ENCODE data around the gene WDTC1. TPM values are rescaled to one million over a fixed set of nuclear protein-coding genes. Genes with fewer than 3 reads are reported as not detected.

WDTC1 gene
- total and polyA plus RNA-seq, 2 of the 13 experiments (the other 11 are each of a cell fraction or from before 2014, with no cell fraction given) = 5.5 TPM

DNA sequence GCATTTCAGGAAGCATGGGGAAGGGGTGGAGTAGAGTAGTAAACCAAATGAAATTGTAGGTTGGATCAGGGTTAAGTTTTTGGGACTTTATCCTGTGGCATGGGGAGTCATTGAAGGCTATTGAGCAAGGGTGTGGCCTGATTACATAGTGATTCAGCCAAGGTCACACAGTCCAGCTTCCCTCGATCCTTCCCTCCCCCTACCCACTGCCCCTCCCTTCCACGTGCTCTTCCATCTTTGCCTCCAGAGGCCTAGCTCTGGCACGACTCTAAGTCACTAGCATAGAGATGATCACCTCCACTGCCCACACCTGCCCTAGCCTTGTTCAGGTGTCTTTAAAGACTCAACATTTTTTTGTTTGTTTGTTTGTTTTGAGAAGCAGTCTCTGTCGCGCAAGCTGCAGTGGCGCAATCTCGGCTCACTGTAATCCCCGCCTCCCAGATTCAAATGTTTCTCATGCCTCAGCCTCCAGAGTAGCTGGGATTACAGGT is 42.3 kb upstream of the WDTC1 start (continued):
- TF ChIP-seq ZSCAN12 (CRISPR knock-in tag; IDR thresholded peaks at IDR 0.05) = no peak
- TF ChIP-seq SOX13 (IDR thresholded peaks at IDR 0.05) = peak; percentile 32; the same call in 1 of the 2 replicates
- peak in 1 of 2 experiments; percentile 23; a peak in 1 of 4 replicates for TF ChIP-seq SOX13 (CRISPR knock-in tag; conservative IDR thresholded peaks at IDR 0.05 in 1 of 2, IDR thresholded peaks at IDR 0.05 in 1 of 2)
- TF ChIP-seq, protein P1, sequence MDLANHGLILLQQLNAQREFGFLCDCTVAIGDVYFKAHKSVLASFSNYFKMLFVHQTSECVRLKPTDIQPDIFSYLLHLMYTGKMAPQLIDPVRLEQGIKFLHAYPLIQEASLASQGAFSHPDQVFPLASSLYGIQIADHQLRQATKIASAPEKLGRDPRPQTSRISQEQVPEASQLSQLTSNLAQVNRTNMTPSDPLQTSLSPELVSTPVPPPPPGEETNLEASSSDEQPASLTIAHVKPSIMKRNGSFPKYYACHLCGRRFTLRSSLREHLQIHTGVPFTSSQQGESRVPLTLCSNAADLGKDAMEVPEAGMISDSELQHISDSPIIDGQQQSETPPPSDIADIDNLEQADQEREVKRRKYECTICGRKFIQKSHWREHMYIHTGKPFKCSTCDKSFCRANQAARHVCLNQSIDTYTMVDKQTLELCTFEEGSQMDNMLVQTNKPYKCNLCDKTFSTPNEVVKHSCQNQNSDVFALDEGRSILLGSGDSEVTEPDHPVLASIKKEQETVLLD (CRISPR knock-in tag; IDR thresholded peaks at IDR 0.05; ENCODE audit: low read depth) = no peak
- no peak for TF ChIP-seq HNRNPUL1 (IDR thresholded peaks at IDR 0.05; ENCODE audit: low read depth, low read length)
- 0 out of 2 replicates have a peak, but pooled peaks have one; percentile 23 for TF ChIP-seq ZMYM4 (CRISPR knock-in tag; IDR thresholded peaks at IDR 0.05)

DNA sequence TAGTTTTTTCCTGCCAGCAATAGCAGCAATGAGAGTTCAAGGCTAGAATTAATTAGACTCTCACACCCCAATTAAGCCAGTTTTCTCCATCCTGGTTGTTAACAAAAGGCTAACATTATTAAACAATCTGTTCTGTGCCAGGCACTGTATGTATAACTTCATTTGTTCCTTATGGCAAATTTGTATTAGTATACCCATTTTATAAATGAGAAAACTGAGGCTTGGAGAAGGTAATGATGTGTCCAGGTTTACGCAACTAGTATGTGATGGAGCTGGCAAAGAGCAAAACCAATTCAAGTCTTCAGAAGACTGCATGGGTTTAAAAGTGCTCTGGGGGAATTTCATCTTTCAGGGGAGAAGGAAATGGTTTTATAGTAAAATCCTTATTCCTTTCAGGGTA is 41.2 kb upstream of the WDTC1 start:
- CTCF ChIA-PET (ENCODE audit: low intra/inter-chr PET ratio, low total read pairs) = no interaction called here
- no peak for ATAC-seq

More for the DNA sequence above, 41.2 kb upstream of the WDTC1 start:
- DNase-seq (ENCODE audit: low spot score) = no peak
- Histone ChIP-seq H4K20me1 (ENCODE audit: insufficient read depth, low read length) (no peaks in the 10 kb centered on the region), H2AFZ (ENCODE audit: low read length) (no peak overlapping the region), H3K4me3 (replicated peaks in 1 of 3; ENCODE audit: insufficient read depth in 1 of 3, low read depth in 2 of 3, low read length in 3 of 3) (no peak overlapping the region), H3K36me3 (replicated peaks in 1 of 2; ENCODE audit: control insufficient read depth in 1 of 2, insufficient read depth in 2 of 2, low read length in 2 of 2) (no peaks in the 10 kb centered on the region), H3K79me2 (ENCODE audit: insufficient read depth, low read length) (no peaks in the 10 kb centered on the region), H3K27me3 (ENCODE audit: control insufficient read depth in 1 of 2, insufficient read depth in 2 of 2, low read length in 2 of 2) (peaks cover 0 to 7% of the 10 kb centered on the region in 2 experiments; a peak in 1 of 5 replicates), H3K9me3 (ENCODE audit: low read length) (no peaks in the 10 kb centered on the region), H3K4me2 (ENCODE audit: low read depth, low read length) (no peak overlapping the region), H3K27ac (ENCODE audit: extremely low read length, insufficient read depth, low read length) (no peak overlapping the region), H3K4me1 (ENCODE audit: insufficient read depth, low read length) (peaks cover 17% of the 10 kb centered on the region), H3K9ac (ENCODE audit: insufficient read depth, low read depth, low read length) (no peak overlapping the region)
- WGBS (ENCODE audit: low lambda C conversion rate) = 100% methylated on average over 1 of the region's 1 CpG
- TF ChIP-seq PRPF4 (IDR thresholded peaks at IDR 0.05; ENCODE audit: low read depth, low read length, poor library complexity, severe bottlenecking) (no peak), MAFF (IDR thresholded peaks at IDR 0.05; ENCODE audit: low read depth, low read length) (no peak), ZNF629 (CRISPR knock-in tag; conservative IDR thresholded peaks at IDR 0.05) (peak; percentile 68)
- TF ChIP-seq, protein P2, sequence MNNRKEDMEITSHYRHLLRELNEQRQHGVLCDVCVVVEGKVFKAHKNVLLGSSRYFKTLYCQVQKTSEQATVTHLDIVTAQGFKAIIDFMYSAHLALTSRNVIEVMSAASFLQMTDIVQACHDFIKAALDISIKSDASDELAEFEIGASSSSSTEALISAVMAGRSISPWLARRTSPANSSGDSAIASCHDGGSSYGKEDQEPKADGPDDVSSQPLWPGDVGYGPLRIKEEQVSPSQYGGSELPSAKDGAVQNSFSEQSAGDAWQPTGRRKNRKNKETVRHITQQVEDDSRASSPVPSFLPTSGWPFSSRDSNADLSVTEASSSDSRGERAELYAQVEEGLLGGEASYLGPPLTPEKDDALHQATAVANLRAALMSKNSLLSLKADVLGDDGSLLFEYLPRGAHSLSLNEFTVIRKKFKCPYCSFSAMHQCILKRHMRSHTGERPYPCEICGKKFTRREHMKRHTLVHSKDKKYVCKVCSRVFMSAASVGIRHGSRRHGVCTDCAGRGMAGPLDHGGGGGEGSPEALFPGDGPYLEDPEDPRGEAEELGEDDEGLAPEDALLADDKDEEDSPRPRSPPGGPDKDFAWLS (CRISPR knock-in tag; IDR thresholded peaks at IDR 0.05; ENCODE audit: borderline replicate concordance) = no peak
- intact Hi-C loops (cut with micrococcal nuclease; ENCODE audit: unreplicated experiment) = no loop called here
- no peak for FAIRE-seq
- BruUV-seq (replicated peaks) = no TSS peak
- in situ Hi-C loops (cut with HindIII; ENCODE audit: extremely low pct_ligation_motif_present, low pct_unique_long_range_greater_than_20kb) = no loop called here
- POLR2A ChIA-PET = no interaction called here
